ENCODE data around the gene TFDP1.

DNA sequence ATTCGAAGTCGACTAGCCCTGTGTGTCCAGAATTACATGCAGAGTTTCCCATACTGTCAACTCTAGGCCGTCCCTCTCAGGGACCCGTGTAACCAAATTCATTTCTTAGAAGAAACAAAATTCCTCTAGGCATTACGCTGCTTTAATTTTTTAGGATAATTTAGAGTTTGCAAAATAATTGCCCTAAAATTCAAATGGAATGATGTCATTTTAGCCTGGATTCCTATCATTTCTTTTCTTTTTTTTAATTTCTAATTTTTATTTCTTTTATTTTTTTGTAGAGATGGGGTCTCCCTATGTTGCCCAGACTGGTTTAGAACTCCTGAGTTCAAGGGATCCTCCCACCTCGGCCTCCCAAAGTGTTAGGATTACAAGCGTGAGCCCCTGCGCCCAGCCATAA, 74.8 kb downstream of the TFDP1 start:
- TF ChIP-seq POLR2A (IDR thresholded peaks at IDR 0.05; ENCODE audit: low read depth), result no peak
- TF ChIP-seq, protein P1, sequence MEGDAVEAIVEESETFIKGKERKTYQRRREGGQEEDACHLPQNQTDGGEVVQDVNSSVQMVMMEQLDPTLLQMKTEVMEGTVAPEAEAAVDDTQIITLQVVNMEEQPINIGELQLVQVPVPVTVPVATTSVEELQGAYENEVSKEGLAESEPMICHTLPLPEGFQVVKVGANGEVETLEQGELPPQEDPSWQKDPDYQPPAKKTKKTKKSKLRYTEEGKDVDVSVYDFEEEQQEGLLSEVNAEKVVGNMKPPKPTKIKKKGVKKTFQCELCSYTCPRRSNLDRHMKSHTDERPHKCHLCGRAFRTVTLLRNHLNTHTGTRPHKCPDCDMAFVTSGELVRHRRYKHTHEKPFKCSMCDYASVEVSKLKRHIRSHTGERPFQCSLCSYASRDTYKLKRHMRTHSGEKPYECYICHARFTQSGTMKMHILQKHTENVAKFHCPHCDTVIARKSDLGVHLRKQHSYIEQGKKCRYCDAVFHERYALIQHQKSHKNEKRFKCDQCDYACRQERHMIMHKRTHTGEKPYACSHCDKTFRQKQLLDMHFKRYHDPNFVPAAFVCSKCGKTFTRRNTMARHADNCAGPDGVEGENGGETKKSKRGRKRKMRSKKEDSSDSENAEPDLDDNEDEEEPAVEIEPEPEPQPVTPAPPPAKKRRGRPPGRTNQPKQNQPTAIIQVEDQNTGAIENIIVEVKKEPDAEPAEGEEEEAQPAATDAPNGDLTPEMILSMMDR (IDR thresholded peaks at IDR 0.05), result no peak
- no peak for TF ChIP-seq EP300 (IDR thresholded peaks at IDR 0.05)
- no peak for TF ChIP-seq POLR2AphosphoS5 (IDR thresholded peaks at IDR 0.05)
